Tibial artery (tissue), 4 donors: ENCODE measurements around the gene URB1.

Experiments
- DNase-seq, 2 donors: peaks; one replicate each; pipeline ENCODE4 v3.0.0-alpha.2; 2019
- H3K27ac ChIP-seq, 2 donors: fragments of 200-600 bp; sonication (generic) in 1 of 2; 1 replicate in 1 of 2; 2 replicates in 1 of 2; pipeline ENCODE4 v1.5.1; 2018 to 2019; ENCODE audit warnings: mild to moderate bottlenecking in 1 of 2
- H3K27me3 ChIP-seq, 2 donors: fragments of 200-600 bp; sonication (generic) in 1 of 2; one replicate each; pipeline versions ENCODE4 v1.5.1 to v1.6.0; 2016 to 2019
- H3K36me3 ChIP-seq, 3 donors: fragments of 200-600 bp; sonication (generic) in 2 of 3; one replicate each; pipeline ENCODE4 v1.5.1; 2016 to 2019; ENCODE audit warnings: mild to moderate bottlenecking in 2 of 3
- H3K4me1 ChIP-seq, 4 donors: fragments of 200-600 bp; sonication (generic) in 2 of 4; 1 replicate in 3 of 4; 2 replicates in 1 of 4; pipeline ENCODE4 v1.5.1; 2016 to 2019
- H3K4me3 ChIP-seq, 2 donors: fragments of 200-600 bp; sonication (generic) in 1 of 2; 1 replicate in 1 of 2; 2 replicates in 1 of 2; pipeline ENCODE4 v1.5.1; 2018 to 2019; ENCODE audit warnings: mild to moderate bottlenecking in 2 of 2
- H3K9me3 ChIP-seq, 3 donors: fragments of 200-600 bp; sonication (generic) in 1 of 3; one replicate each; pipeline ENCODE4 v1.5.1; 2016 to 2019
- intact Hi-C: fragments of 100-400 bp; cut with DNase I; formaldehyde crosslinking; loops from one replicate; pipeline ENCODE4 v1.15.0; 2023; ENCODE audit warnings: low total_unique reads
- TF ChIP-seq, protein P1 (sequence below), 2 experiments: fragments of 200-600 bp in 1 of 2; fragments of 450-650 bp in 1 of 2; IDR thresholded peaks; one replicate each; pipeline ENCODE4 v1.5.1; 2017 to 2019; ENCODE audit warnings: antibody characterized with exemption in 2 of 2, mild to moderate bottlenecking in 1 of 2, moderate library complexity in 1 of 2

Gene URB1

DNA sequence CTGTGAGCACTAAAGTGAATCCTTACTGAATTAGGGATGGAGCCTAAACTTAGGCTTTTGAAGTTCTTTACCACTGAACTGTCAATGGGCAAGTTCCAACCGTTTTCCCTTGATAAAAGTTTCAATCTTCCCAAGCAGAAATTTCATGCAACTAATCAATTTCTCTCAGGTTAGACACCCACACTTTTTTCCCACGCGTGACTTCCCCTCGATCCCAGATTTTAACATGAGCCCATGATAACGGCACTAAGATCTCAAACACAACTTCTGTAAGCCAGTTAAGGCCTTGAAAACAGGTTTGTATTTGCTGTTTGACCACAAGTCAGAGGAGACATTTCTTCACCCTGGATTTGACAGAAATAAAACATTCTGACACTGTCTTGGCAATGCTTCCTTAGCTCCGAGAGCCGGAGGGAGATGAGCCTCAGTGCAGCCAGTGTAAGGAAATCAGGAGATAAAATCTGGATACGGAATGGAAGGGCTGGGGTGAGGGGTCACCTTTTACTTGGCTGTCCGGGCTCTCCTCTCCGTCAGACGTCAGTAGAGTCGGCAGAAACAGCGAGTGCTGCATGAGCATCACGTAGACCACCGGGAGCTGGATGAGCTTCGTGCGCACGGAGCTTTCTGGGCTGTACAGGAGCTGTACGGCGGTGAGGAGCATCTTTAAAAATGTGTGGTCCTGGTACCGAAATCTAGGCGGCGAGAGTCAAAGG is 54.4 kb downstream of the URB1 start:
- no peak overlapping the region for H3K27ac ChIP-seq
- TF ChIP-seq, protein P1, sequence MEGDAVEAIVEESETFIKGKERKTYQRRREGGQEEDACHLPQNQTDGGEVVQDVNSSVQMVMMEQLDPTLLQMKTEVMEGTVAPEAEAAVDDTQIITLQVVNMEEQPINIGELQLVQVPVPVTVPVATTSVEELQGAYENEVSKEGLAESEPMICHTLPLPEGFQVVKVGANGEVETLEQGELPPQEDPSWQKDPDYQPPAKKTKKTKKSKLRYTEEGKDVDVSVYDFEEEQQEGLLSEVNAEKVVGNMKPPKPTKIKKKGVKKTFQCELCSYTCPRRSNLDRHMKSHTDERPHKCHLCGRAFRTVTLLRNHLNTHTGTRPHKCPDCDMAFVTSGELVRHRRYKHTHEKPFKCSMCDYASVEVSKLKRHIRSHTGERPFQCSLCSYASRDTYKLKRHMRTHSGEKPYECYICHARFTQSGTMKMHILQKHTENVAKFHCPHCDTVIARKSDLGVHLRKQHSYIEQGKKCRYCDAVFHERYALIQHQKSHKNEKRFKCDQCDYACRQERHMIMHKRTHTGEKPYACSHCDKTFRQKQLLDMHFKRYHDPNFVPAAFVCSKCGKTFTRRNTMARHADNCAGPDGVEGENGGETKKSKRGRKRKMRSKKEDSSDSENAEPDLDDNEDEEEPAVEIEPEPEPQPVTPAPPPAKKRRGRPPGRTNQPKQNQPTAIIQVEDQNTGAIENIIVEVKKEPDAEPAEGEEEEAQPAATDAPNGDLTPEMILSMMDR (IDR thresholded peaks at IDR 0.05) = no peak
- no peak overlapping the region for H3K4me3 ChIP-seq
- H3K4me1 ChIP-seq = no peaks in the 10 kb centered on the region
- intact Hi-C loops = no loop called here
- H3K36me3 ChIP-seq = peaks cover 54 to 98% (median 89%) of the 10 kb centered on the region in 3 donors
- no peaks in the 10 kb centered on the region for H3K9me3 ChIP-seq
- DNase-seq = no peak
- no peaks in the 10 kb centered on the region for H3K27me3 ChIP-seq

DNA sequence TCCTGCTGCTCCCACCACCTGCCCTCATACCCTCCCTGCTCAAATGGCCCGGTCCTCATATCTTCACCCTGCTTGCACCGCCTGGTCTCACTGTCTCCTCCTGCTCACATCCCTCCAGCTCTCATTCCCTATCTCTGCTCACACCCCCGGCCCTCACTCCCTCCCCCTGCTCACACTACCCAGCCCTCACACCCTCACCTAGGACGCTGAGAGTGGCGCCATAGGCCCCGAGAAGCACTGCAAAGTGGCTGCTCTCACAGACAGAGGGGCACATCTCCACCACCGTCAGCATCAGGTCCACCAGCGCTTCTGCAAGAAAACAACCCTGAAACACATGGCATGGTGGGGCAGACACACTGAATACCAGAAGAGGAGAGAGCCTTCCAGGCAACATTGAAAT is 55.6 kb downstream of the URB1 start:
- Histone ChIP-seq H3K9me3 (no peaks in the 10 kb centered on the region), H3K27ac (no peak overlapping the region), H3K27me3 (no peaks in the 10 kb centered on the region), H3K4me3 (no peak overlapping the region), H3K36me3 (peaks cover 56 to 95% (median 90%) of the 10 kb centered on the region in 3 donors), H3K4me1 (no peaks in the 10 kb centered on the region)
- TF ChIP-seq, protein P1 (IDR thresholded peaks at IDR 0.05) = no peak
- intact Hi-C loops = no loop called here
- no peak for DNase-seq

DNA sequence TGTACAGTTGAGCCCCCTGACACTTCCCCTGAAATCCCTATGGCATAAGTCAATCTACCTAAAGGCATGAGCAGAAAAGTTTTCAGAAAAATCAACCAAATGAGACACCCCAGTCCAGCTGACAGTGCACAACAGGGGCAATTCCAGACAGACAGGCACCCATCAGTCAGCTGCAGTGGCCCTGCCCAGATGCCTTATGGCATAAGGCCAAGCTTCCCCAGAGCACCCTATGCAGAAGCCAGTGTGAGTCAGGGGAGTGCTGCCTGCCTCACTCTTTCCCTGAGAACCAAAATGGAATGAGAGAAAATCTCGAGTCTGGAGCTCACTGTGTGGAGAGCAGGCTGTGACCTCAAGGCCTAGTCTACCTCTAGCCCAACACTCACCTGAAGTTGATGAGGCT is 56.1 kb downstream of the URB1 start:
- no peak for DNase-seq
- Histone ChIP-seq H3K9me3 (no peaks in the 10 kb centered on the region), H3K4me3 (no peak overlapping the region), H3K27me3 (no peaks in the 10 kb centered on the region), H3K36me3 (peaks cover 56 to 95% (median 92%) of the 10 kb centered on the region in 3 donors), H3K4me1 (no peaks in the 10 kb centered on the region), H3K27ac (no peak overlapping the region)
- TF ChIP-seq, protein P1 (IDR thresholded peaks at IDR 0.05) = no peak
- intact Hi-C loops = no loop called here

GRCh38 chr21:32335601-32336575 is 56.9 kb downstream of the URB1 start:
- DNase-seq = peak in 1 of 2 donors; percentile 38
- peaks cover 53 to 96% (median 87%) of the 10 kb centered on the region in 3 donors for H3K36me3 ChIP-seq

DNA sequence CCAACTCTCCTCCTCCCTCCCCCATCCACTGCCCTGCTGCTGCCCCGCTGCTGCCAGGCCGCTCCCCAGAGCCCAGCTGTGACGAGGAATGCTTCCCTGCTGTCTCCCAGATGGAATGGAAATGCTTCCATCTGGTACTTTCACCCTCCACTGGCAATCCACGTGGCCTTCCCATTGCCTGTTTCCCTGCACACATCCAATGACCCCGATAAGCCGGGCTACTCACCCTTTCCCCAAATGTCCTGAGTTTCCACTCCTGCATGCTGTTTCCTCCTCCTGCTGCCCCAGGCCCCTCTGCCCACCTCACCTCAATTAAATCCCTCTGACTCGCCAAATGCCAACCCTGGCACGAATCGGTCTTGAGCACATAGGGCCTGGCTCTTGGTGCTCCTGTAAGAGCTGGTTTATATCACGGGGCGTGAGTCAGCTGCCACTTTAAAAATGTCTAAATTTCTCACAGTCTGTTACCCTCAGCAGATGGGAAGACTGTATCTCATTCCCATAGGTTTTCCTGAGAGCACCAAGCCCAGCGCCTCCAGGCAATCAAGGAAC is 57.8 kb downstream of the URB1 start:
- no peaks in the 10 kb centered on the region for H3K9me3 ChIP-seq
- intact Hi-C loops = no loop called here
- peak in 1 of 2 donors; percentile 28 for DNase-seq
- TF ChIP-seq, protein P1 (IDR thresholded peaks at IDR 0.05) = no peak
- no peak overlapping the region for H3K27ac ChIP-seq
- H3K4me1 ChIP-seq = peaks cover 0 to 3% (median 0%) of the 10 kb centered on the region in 4 donors
- peaks cover 44 to 93% (median 79%) of the 10 kb centered on the region in 3 donors for H3K36me3 ChIP-seq
- H3K4me3 ChIP-seq = no peak overlapping the region
- H3K27me3 ChIP-seq = no peaks in the 10 kb centered on the region

More at GRCh38 chr21:32335601-32336575, 56.9 kb downstream of the URB1 start:
- TF ChIP-seq, protein P1 (IDR thresholded peaks at IDR 0.05) = no peak
- H3K4me1 ChIP-seq = no peaks in the 10 kb centered on the region
- H3K9me3 ChIP-seq = no peaks in the 10 kb centered on the region
- no peak overlapping the region for H3K27ac ChIP-seq
- H3K4me3 ChIP-seq = no peak overlapping the region
- intact Hi-C loops = no loop called here
- no peaks in the 10 kb centered on the region for H3K27me3 ChIP-seq
